HG02798 (cell line): ENCODE data around the gene BST1.

ENCODE experiments used
- ATAC-seq: cut with Tn5 transposase; IDR thresholded peaks from one replicate; pipeline ENCODE4 v1.9.1; 2021; ENCODE audit warnings: mild to moderate bottlenecking; ENCODE audit not compliant: unreplicated experiment, poor library complexity

Gene BST1

GRCh38 chr4:15702941-15703403, at the start of gene BST1:
Gene BST1, plus strand, starts transcription at chr4:15703065. Its CDS starts 80 bp downstream, at chr4:15703145.
- peak; percentile 75 for ATAC-seq

DNA sequence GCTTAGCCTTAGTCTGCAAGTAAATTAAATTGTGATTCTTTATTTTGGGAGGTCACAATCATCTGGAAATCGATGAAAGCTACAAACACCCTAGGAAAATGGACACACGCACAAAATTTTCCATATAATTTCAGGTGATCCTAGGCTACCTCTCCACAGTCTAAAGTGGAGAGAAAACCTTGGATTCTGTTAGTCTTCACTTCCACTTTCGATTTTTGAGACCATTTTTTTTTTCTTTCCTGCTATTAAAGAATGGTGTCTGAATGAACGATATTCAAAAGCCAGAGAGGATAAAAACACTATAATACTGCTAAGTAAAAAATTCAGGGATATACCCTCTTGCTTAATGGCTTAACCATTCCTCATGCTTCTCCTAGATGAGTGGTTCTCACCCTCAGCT, 49.4 kb upstream of the BST1 start:
- no peak for ATAC-seq

- ATAC-seq, result no peak
Observed at GRCh38 chr4:15653864-15654592, 48.8 kb upstream of the BST1 start.

- peak; percentile 54 for ATAC-seq
Observed at GRCh38 chr4:15654593-15655222, 48.2 kb upstream of the BST1 start.

DNA sequence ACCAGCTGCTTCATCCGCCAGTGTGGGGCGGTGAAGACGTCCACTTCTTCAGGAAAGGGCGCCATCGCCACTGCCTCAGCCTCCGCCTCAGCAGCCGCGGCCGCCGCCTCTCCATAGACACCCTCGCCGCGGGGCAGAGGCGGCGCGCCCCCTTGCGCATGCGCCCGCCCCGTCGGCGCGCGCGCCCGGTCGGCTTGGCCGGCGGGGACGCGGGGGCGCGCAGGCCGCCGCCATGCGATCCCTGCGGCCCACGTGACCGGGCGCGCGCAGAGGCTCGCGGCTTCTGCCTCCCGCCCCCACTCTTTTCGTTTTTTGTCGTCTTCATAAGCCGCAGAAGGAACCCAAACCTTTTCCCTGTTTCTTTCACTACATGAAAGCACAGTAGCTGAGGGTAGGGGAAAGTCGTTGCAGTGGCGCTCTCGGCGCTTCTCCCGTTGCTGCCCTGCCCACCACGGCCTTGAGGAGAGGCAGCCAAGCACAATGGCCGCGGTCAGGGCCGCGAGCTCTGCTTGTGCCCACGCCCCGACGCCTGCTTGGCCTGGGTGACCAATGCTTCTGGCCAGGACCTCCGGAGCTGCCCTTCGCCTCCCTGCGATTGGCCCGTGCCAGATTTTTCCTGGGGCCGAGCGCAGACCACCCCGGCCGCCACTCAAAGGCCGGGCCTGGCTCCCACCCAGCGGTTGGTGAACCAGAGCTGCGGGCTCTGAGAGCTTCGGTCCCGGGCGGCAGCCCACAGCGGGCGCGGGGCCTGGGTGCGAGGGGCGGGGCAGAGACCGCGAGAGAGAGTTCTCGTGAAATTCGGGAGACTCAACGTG, 47.4 kb upstream of the BST1 start, which contains the start of gene FBXL5:
TSS of gene FBXL5 (minus strand) at position 135 of the 815 bp plus-strand sequence. CDS start at position 65, 70 bp downstream.
- ATAC-seq, result peak; percentile 82

- no peak for ATAC-seq
Observed at GRCh38 chr4:15656038-15656470, 46.8 kb upstream of the BST1 start.

GRCh38 chr4:15657366-15657765, 45.5 kb upstream of the BST1 start:
- ATAC-seq, result no peak

GRCh38 chr4:15658136-15658770, 44.6 kb upstream of the BST1 start:
- ATAC-seq, result no peak

DNA sequence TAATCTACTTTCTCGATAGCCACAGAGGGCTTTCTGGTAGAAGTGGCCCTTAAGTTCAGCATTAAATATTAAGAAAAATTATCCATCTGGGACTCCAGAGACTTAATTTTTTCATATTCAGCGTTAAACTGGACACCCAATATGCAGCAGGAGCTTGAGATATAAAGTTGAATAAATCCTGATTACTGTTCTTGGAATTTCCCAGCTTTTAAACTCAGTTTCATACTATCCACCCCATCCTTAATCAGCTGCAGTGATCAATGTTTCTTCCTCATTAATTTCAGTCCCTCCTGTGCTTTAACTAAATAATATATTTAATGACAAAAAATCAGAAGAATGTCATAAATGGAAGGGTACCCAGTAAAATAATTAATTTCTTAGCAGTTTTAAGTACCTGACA, 44.1 kb upstream of the BST1 start:
- ATAC-seq, result no peak

DNA sequence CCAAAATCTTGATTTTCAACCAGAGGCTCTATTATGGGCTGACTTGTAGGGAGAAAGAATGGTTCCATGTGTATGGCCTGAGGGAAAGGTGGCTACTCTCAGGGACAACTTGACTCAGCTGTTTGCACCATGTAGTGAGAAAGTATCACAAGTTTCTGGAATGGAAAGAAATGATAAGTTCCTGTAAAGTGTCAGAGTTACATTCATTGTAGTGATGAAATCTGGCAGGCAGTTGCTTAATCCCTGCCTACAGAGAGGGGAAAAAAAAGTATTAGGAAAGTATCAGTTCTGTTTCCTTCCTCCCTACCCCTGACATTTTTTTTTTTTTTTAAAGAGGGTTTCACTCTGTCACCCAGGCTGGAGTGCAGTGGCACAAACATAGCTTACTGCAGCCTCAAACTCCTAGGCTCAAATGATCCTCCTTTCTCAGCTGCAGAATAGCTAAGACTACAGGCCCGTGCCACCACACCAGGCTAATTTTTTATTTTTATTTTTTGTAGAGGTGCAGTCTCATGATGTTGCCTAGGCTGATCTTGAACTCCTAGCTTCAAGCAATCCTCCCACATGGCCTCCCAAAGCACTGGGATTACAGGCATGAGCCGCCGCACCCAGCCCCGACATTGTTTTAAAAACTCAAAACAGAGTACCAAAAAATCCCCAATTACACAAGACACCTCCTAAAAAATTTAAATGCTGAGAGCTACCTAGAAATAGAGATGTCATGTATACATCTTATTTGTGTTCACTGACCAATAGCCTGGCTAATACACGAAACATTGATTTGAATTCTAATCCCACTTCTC, 42.9 kb upstream of the BST1 start:
- no peak for ATAC-seq

GRCh38 chr4:15665753-15666365, 37.0 kb upstream of the BST1 start:
- ATAC-seq, result no peak

GRCh38 chr4:15667006-15667405, 35.9 kb upstream of the BST1 start:
- no peak for ATAC-seq

DNA sequence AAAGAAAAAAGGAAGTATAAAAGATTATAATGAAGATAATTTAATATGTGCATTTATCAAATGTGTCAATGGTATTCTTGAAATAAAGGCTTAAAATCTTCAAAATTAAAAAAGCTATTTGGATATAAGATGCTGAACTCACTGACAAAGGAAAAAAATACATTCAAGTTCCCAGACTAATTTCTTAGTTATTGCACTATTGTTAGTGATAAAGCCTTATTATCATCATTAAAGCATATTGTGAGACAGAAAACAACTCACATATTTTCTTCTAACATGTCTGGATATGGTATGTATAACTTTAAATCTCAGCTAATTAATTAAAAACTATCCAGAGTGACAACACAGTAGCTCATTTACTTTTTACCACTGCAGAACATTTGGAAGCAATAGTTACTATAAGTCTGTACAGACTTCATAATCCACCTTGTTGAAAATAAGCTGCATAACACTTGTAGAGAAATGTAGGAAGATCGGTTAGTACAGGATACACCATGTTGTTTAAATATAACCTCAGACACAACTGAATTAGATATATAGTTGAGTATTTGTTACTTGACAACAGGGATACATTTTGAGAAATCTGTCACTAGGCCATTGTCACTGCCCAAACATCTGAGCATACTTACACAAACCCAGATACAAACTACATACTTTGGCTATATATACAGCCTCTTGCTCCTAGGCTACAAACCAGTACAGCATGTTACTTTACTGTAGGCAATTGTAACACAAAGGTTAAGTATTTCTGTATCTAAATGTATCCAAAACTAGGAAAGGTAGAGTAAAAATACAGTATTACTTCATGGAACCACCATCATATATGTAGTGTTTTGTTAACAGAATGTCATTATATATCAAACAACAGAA, 34.1 kb upstream of the BST1 start:
- ATAC-seq, result no peak

DNA sequence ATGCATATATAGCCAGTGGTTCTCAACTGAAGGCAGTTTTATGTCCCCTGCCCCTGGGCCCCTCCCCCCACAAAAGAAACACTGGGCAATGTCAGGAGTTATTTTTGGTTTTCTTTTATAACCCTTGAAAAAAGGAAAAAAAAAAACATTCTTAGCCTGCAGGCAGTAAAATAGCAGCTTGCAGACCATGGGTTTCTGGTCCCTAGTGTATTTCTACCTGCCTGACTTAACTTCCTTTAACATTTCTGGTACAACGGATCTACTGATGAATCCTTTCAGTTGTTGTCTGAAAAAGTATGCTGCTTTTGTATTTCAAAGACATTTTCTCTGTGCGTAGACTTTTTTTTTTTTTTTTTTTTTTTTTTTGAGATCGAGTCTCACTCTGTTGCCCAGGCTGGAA, 32.3 kb upstream of the BST1 start:
- no peak for ATAC-seq

DNA sequence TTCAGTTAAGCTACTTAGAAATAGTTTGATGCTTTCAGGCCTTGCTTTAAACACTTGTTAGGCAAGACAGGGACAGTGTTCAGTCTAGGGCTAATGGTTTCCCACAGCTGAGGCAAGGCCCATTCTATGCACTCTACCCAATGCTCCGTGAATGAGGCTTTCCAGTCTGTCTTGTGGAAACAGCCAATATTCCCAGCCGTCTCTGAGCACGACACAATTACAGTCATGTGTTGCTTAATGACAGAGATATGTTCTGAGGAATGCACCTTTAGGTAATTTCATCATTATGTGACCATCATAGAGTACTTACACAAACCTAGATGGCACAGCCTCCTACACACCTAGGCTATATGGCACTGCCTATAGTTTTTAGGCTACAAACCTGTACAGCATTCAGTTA, 30.8 kb upstream of the BST1 start:
- no peak for ATAC-seq

- ATAC-seq, result no peak
Observed at GRCh38 chr4:15673337-15673736, 29.5 kb upstream of the BST1 start.

DNA sequence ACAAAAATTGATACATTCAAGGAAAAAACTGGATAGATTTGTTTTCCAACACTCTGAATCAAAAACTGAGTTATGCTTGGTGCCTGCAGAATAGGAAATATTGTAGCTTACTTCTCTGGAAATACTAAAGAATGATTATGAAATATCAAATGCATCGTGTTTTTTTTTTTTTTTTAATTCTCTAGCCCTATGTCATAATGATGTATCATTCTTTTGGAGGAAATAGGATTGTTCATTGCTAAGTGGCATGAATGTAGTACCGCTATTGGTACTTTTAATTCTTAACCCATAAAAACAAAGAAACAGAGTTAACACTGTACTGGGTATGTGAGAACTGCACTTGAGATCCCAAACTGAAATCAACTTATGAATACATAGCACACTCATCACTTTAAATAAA, 28.8 kb upstream of the BST1 start:
- ATAC-seq, result no peak

DNA sequence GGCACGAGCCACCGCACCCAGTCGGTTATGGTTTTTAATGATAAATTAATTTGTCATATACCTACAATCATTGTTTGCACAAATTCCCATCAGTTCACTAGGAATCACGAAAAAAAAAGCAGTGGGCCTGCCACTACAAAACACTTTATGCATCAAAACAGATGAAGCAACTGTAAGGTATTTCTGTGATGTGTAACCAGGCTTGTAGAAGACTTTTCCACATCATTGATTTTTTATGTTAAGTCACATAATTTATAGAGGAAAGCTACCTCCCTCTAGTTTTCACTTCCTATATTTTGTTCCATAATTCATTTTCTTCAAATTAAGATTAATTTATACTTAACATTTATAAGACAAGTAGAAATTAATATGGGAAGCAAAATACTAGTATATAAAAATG, 27.9 kb upstream of the BST1 start:
- no peak for ATAC-seq
